ENCODE measurements around the gene SLC5A11.

GRCh38 chr16:24810951-24811843, 34.6 kb upstream of the SLC5A11 start:
- TF ChIP-seq CTCF (conservative IDR thresholded peaks at IDR 0.05) (no peak), EZH2 (IDR thresholded peaks at IDR 0.05; ENCODE audit: low read depth) (no peak)
